MM.1S (cell line): ENCODE results near the gene HSPA4L.

Experiments
- DNase-seq: peaks from one replicate; pipeline ENCODE4 v3.0.0-alpha.2; 2015
- H2AFZ ChIP-seq: fragments of 300-600 bp; sonication (generic); 2 replicates; pipeline ENCODE4 v1.6.0; 2016; ENCODE audit warnings: antibody characterized with exemption, low read length
- H3F3A ChIP-seq: fragments of 300-600 bp; sonication (generic); 2 replicates; pipeline ENCODE4 v1.6.1; 2016; ENCODE audit warnings: mild to moderate bottlenecking, antibody characterized with exemption, low read length, moderate library complexity, mixed read lengths; ENCODE audit not compliant: insufficient read depth
- H3K27ac ChIP-seq: fragments of 300-600 bp; sonication (generic); 2 replicates; pipeline ENCODE4 v1.5.1; 2016; ENCODE audit warnings: mild to moderate bottlenecking, low read length
- H3K27me3 ChIP-seq: fragments of 300-600 bp; sonication (generic); replicated peaks from 2 replicates; pipeline ENCODE4 v1.6.0; 2016; ENCODE audit warnings: low read length; ENCODE audit not compliant: insufficient read depth
- H3K36me3 ChIP-seq: fragments of 300-600 bp; sonication (generic); replicated peaks from 2 replicates; pipeline ENCODE4 v1.6.1; 2016; ENCODE audit warnings: mild to moderate bottlenecking, low read length, mixed read lengths; ENCODE audit not compliant: insufficient read depth
- H3K4me1 ChIP-seq: fragments of 300-600 bp; sonication (generic); 2 replicates; pipeline ENCODE4 v1.6.1; 2016; ENCODE audit warnings: low read length, mixed read lengths
- H3K4me2 ChIP-seq: fragments of 300-600 bp; sonication (generic); 2 replicates; pipeline ENCODE4 v1.6.0; 2016; ENCODE audit warnings: low read depth, low read length
- H3K4me3 ChIP-seq: fragments of 300-600 bp; sonication (generic); 2 replicates; pipeline ENCODE4 v1.5.1; 2016; ENCODE audit warnings: low read length, mixed read lengths
- H3K79me2 ChIP-seq: fragments of 300-600 bp; sonication (generic); 2 replicates; pipeline ENCODE4 v1.6.1; 2016; ENCODE audit warnings: mixed run types, low read length, mixed read lengths
- H3K9ac ChIP-seq: fragments of 300-600 bp; sonication (generic); 2 replicates; pipeline ENCODE4 v1.6.1; 2016; ENCODE audit warnings: low read length, mixed read lengths
- H3K9me2 ChIP-seq: fragments of 300-600 bp; sonication (generic); replicated peaks from 2 replicates; pipeline ENCODE4 v1.6.1; 2016; ENCODE audit warnings: mild to moderate bottlenecking, low read length, mixed read lengths; ENCODE audit not compliant: insufficient read depth
- H3K9me3 ChIP-seq: fragments of 300-600 bp; sonication (generic); replicated peaks from 2 replicates; pipeline ENCODE4 v1.6.1; 2016; ENCODE audit warnings: mild to moderate bottlenecking, low read length, mixed read lengths; ENCODE audit not compliant: insufficient read depth
- H4K20me1 ChIP-seq: fragments of 300-600 bp; sonication (generic); 2 replicates; pipeline ENCODE4 v1.6.1; 2016; ENCODE audit warnings: mild to moderate bottlenecking, low read length, moderate library complexity, mixed read lengths; ENCODE audit not compliant: insufficient read depth
- EZH2 ChIP-seq: fragments of 300-600 bp; sonication (generic); optimal IDR thresholded peaks from 2 replicates; pipeline ENCODE3; 2017; ENCODE audit warnings: low read depth, mild to moderate bottlenecking, antibody characterized with exemption, low read length, mixed read lengths
- EZH2phosphoT487 ChIP-seq: fragments of 300-600 bp; sonication (generic); IDR thresholded peaks from 2 replicates; pipeline ENCODE4 v1.6.1; 2018; ENCODE audit warnings: antibody characterized with exemption, low read length
- TF ChIP-seq, protein P1 (sequence below): fragments of 300-600 bp; sonication (generic); IDR thresholded peaks from 2 replicates; pipeline ENCODE4 v1.5.1; 2016; ENCODE audit warnings: antibody characterized with exemption, low read length, mixed read lengths

HSPA4L gene

DNA sequence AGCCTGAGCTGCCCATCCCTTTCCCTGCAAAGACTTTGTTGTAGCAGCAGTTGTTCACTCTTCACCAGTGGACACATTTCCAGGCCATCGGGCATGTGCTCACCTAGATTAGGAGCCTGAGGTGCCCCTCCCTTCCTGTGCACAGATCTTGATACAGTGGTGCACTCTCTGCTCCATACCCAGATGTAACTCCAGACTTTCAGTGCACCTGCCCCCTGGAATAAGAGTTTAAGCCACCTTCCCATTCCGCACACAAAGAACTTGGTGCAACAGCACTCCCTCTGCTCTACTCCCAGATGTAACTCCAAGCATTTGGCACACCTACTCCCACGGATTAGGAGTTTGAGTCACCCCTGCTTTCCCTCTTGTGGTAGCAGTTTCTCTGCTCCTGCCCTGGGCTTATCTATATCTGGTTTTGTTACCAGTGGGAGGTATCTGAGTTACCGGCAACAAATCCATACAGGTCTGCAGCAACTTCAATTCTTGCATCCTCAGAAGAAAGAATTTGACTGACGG lies 62.5 kb downstream of the HSPA4L start:
- Histone ChIP-seq H3K4me1 (no peaks in the 10 kb centered on the region), H3K9me3 (no peaks in the 10 kb centered on the region), H2AFZ (no peak overlapping the region), H3F3A (no peaks in the 10 kb centered on the region), H3K36me3 (no peaks in the 10 kb centered on the region), H3K79me2 (no peaks in the 10 kb centered on the region), H3K9me2 (no peaks in the 10 kb centered on the region), H3K4me3 (no peak overlapping the region), H3K27me3 (no peaks in the 10 kb centered on the region), H3K4me2 (no peak overlapping the region), H3K27ac (no peak overlapping the region), H4K20me1 (no peaks in the 10 kb centered on the region), H3K9ac (no peak overlapping the region)
- no peak for DNase-seq
- TF ChIP-seq EZH2 (no peak), EZH2phosphoT487 (no peak)
- TF ChIP-seq, protein P1, sequence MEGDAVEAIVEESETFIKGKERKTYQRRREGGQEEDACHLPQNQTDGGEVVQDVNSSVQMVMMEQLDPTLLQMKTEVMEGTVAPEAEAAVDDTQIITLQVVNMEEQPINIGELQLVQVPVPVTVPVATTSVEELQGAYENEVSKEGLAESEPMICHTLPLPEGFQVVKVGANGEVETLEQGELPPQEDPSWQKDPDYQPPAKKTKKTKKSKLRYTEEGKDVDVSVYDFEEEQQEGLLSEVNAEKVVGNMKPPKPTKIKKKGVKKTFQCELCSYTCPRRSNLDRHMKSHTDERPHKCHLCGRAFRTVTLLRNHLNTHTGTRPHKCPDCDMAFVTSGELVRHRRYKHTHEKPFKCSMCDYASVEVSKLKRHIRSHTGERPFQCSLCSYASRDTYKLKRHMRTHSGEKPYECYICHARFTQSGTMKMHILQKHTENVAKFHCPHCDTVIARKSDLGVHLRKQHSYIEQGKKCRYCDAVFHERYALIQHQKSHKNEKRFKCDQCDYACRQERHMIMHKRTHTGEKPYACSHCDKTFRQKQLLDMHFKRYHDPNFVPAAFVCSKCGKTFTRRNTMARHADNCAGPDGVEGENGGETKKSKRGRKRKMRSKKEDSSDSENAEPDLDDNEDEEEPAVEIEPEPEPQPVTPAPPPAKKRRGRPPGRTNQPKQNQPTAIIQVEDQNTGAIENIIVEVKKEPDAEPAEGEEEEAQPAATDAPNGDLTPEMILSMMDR, result no peak

DNA sequence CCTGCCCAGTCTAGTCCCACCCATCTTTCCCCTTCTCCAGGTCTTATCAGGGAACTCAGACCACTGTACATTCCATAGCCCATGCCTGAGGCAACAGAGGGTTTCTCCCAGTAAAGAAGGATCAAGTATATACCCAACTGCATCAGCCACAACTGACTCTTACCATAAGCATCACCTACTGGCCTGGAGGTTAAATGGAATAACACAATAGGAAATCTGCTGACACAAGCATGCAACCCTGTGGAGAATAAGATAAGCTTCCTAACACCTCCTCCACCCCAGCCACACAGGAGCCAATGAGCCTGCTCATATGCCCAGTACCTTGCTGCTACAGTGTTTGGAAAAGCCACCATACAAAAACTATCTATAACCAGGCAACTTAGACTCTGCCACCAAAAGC lies 63.9 kb downstream of the HSPA4L start:
- no peaks in the 10 kb centered on the region for H3K9me2 ChIP-seq
- no peaks in the 10 kb centered on the region for H4K20me1 ChIP-seq
- H3K27ac ChIP-seq, result no peak overlapping the region
- no peaks in the 10 kb centered on the region for H3K79me2 ChIP-seq
- TF ChIP-seq EZH2phosphoT487 (no peak), EZH2 (no peak)
- TF ChIP-seq, protein P1, result no peak
- no peak for DNase-seq
- H3K4me2 ChIP-seq, result no peak overlapping the region
- H3K9ac ChIP-seq, result no peak overlapping the region
- H2AFZ ChIP-seq, result no peak overlapping the region
- H3K4me3 ChIP-seq, result no peak overlapping the region
- no peaks in the 10 kb centered on the region for H3K9me3 ChIP-seq
- H3K27me3 ChIP-seq, result no peaks in the 10 kb centered on the region
- H3K4me1 ChIP-seq, result no peaks in the 10 kb centered on the region
- H3K36me3 ChIP-seq, result no peaks in the 10 kb centered on the region
- H3F3A ChIP-seq, result no peaks in the 10 kb centered on the region

DNA sequence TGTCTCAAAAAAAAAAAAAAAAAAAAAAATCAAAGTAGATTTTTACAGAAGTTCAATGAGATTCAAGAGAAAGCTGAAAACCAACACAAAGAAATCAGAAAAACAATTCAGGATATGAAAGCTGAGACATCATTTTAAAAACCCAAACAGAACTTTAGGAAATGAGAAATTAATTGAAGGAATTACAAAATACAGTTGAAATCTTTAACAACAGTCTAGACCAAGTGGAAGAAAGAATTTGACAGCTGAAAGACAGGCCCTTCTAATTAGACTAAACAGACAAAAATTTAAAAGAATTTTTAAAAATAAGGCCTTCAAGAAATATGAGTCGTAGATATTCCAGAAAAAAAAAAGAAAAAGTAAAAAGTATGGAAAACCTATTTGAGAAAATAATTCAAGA lies 64.6 kb downstream of the HSPA4L start:
- Histone ChIP-seq H4K20me1 (no peaks in the 10 kb centered on the region), H3K4me3 (no peak overlapping the region), H3K9me3 (no peaks in the 10 kb centered on the region), H3K4me1 (no peaks in the 10 kb centered on the region), H3K9me2 (no peaks in the 10 kb centered on the region), H3K4me2 (no peak overlapping the region), H3K27ac (no peak overlapping the region), H3K27me3 (no peaks in the 10 kb centered on the region), H3K9ac (no peak overlapping the region), H3K79me2 (no peaks in the 10 kb centered on the region), H3K36me3 (no peaks in the 10 kb centered on the region), H3F3A (no peaks in the 10 kb centered on the region), H2AFZ (no peak overlapping the region)
- TF ChIP-seq, protein P1, result no peak
- TF ChIP-seq EZH2, result no peak
- no peak for DNase-seq
